HEK293T (cell line): ENCODE measurements around the gene LSG1.

Experiments used
- BHLHE40 ChIP-seq: fragments of 450-650 bp; IDR thresholded peaks from 2 replicates; pipeline ENCODE4 v1.6.1; 2016; ENCODE audit warnings: mild to moderate bottlenecking, moderate library complexity, borderline replicate concordance
- ELF4 ChIP-seq: fragments of 450-650 bp; IDR thresholded peaks from 2 replicates; pipeline ENCODE4 v1.6.1; 2017; ENCODE audit warnings: antibody characterized with exemption
- FOXA1 ChIP-seq: fragments of 450-650 bp; IDR thresholded peaks from 2 replicates; pipeline ENCODE4 v1.6.1; 2016; ENCODE audit warnings: mild to moderate bottlenecking
- FOXK2 ChIP-seq: fragments of 450-650 bp; IDR thresholded peaks from 2 replicates; pipeline ENCODE4 v1.6.1; 2016; ENCODE audit warnings: mild to moderate bottlenecking
- FOXM1 ChIP-seq: fragments of 450-650 bp; IDR thresholded peaks from 2 replicates; pipeline ENCODE4 v1.6.1; 2017; ENCODE audit warnings: mild to moderate bottlenecking, borderline replicate concordance
- HDGF ChIP-seq: fragments of 450-650 bp; IDR thresholded peaks from 2 replicates; pipeline ENCODE4 v1.6.1; 2017; ENCODE audit warnings: antibody characterized with exemption, borderline replicate concordance
- L3MBTL2 ChIP-seq: fragments of 450-650 bp; conservative IDR thresholded peaks from 2 replicates; pipeline ENCODE4 v1.6.1; 2016; ENCODE audit warnings: mild to moderate bottlenecking
- PKNOX1 ChIP-seq: fragments of 450-650 bp; IDR thresholded peaks from 2 replicates; pipeline ENCODE4 v1.6.1; 2016
- SP1 ChIP-seq: fragments of 450-650 bp; IDR thresholded peaks from 2 replicates; pipeline ENCODE4 v1.6.1; 2017
- SUZ12 ChIP-seq: fragments of 450-650 bp; IDR thresholded peaks from 2 replicates; pipeline ENCODE4 v1.6.1; 2016; ENCODE audit warnings: mild to moderate bottlenecking
- TARDBP ChIP-seq: fragments of 450-650 bp; IDR thresholded peaks from 2 replicates; pipeline ENCODE4 v1.6.1; 2016

DNA sequence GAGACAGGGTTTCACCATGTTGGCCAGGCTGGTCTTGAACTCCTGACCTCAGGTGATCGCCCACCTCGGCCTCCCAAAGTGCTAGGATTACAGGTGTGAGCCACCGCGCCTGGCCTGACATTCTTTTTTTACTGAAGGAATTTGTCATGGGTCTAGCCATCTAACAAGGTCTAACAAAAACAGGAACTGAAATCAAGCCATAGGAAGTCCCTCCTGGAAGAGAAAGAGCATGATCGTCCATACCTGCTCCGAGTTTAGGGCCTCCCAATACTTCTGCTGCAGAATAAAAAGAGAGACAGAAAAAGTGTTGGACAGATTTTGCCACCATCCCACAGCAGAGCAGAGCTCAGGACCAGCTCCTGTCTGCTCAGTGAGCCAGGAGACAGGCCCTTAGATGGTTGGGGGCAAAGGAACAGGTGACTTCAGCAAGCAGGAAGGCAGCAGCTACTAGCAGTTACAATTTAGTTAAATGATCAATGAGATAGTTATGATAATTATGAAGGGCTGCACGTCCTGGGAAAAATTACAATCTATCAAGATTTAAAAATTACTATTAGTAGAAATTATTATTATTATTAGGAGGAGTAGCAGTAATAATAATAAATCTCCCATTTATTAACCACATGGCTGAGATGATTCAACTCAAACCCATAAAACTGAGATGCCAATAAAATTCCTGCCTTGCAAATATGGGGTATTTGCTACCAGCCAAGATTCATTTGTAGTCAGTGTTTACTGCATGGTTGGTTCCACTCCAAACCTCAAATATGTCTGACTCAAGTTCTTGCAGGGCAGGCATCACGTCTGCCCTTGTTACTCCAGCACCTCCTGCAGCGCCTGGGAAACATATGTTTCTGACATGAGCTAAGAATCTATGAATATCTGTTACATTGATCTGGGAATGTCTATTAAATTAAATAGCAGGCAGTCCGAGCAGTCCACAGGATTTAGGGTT, 78.9 kb downstream of the LSG1 start:
- TF ChIP-seq HDGF (no peak), SP1 (no peak), TARDBP (no peak), SUZ12 (no peak), ELF4 (no peak), FOXM1 (no peak), FOXK2 (no peak), PKNOX1 (no peak), BHLHE40 (no peak), FOXA1 (no peak), L3MBTL2 (no peak)
